Islet of Langerhans (tissue), 1 donor: ENCODE results near the gene NTMT1.

Experiments used
- FAIRE-seq: peaks from one replicate; lab custom pipeline; 2011; peaks lifted over from hg19 to GRCh38; lab: Jason Lieb, UNC

Gene NTMT1

GRCh38 chr9:129597355-129598088 is 28.4 kb upstream of the NTMT1 start:
- no peak for FAIRE-seq

DNA sequence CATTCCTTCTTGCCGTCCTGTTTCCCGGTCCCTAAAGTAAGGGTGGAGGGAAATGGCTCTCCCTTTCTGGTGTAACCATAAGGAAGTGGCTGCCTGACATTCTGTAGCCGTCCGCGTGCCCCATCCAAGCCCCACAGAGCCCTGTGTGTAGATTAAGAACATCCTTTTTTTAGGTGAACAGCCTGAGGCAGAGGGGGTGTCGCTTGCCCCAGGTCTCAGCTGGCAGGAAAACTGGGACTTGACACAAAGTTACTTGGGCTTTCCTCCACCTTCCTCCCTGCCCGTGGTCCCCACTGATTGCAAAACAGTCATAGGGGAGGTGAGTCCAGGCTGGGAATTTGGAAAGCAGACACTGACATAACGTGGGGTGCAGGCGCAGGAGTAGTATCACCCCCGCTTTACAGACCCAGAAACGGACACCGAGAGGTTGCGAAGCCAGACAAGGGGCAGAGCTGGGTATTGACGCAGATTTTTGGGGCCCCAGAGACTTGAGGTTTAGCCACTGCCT is 27.8 kb upstream of the NTMT1 start:
- FAIRE-seq, result no peak

GRCh38 chr9:129601082-129601674 is 24.8 kb upstream of the NTMT1 start:
- no peak for FAIRE-seq

DNA sequence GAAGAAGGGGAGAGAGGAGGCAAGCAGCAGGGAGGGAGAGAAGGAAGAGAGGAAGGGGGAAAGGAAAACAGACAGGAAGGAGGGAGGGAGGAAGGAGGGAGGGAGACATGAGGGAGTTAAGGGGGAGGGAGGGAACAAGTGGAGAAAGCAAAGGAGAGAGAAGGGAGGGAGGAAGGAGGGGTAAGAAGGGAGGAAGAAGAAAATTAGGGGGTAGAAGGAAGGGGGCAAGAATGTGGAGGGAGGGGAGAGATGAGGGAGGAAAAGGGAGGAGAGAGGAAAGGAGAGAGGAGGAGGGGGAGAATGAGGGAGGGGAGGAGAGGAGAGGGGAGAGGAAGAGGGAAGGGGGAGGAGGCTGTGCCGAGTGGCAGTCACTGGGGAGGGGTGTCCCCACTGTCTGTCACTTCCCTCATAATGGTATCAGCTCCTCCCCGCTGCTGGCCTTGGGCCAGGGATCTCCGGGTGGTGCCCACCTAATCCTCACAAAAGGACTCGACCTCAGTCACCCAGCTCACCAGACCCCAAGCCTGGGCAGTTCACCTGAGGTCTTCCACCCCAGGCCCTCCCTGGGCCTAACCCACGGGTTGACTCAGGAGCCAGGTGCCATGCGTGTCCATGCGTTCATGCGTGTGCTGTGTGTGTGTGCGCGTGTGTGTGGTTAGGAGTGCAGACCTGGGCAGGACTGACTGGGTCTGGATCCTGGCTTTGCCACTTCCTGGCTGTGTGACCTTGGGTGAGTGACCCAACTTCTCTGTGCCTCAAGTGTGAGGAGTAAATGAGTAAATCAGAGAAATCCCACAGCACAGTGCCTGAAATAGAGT is 23.2 kb upstream of the NTMT1 start:
- FAIRE-seq, result no peak

DNA sequence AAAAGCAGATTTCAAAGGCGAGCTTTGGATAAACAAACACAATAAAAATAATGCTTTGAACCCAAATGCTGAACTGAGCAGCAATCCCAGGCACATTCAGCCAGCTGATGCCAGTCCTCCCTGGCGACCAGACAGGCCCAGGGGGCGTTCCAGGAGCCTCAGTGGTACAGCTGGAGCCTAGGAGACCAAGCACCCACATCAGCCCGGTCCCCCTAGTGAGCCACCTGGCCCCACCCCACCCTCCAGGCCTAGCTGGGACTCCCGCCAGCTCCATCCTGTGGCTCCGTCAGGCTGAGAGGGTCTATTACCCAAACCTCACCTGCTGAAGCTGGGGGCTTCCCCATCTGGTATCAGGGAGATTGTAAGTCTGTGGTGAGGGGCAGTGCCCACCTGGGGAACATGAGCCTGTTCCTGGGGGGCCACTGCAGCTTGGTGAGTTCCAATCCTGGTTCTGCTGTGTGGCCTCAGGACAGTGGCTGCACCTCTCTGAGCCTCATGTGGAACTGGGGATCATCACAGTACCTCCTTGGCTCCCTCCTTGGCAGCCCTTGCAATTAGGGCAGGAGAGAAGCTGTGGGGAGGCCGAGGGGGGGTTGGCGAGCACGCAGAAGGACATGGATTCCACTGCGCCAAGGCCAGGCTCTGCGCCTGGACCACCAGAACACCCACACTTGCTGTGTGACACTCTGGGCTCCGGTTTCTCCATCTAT is 21.8 kb upstream of the NTMT1 start:
- FAIRE-seq, result no peak

DNA sequence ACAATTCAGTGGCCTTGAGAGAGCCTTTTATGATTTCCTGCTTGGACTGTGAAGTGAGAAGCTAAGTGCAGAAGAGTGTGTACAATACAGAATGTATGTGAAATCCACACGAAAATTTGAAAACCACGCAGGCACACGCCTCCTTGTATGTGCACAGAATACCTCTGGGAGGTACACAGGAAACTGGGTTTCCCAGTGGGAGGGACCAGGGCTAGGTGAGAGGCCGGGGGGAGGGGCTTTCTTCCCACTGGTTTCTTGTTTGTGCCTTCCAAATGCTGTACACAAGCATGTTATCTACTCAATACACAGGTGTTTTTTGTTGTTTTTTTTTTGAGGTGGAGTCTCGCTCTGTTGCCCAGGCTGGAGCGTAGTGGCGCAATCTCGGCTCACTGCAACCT is 21.2 kb upstream of the NTMT1 start:
- no peak for FAIRE-seq

DNA sequence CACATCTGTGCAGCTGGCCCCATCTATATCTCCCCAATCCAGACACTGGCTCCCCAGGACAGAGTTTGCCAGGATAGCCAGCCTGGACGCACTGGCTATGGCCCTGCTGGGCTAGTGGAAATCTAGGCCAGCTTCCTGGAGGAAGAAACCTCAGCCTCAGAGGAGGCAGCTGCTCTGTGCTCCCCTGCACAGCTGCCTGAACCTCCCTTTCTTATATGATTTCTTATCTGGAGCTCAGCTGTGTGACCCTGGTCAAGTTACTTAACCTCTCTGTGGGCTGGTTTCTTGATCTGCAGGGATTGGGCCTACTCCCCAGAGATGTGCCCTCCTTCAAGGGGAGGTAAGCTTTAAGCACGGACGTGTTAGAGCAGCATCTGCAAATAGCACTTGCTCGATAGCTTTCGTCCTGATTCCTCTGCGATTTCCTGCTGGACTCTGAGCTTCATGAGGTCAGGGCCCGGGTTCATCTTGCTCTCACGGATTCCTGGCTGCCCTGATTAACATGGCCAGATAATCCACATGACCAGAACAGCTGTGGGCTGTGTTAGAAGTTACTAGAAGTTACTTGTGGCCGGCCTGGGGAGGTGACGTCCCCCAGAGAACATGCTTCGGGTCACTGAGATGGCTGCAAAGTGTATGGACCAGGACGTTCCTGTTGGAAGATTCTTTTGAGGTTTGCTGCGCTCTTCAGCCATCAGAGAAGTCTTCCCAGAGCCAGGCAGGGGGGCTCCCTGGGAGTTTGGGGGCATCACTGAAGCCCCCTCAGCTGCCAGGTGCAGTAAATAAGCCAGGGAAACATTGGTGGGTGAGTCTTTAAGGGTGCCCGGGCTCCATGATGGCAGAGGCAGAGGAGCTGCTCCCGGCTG is 19.6 kb upstream of the NTMT1 start:
- FAIRE-seq, result no peak

DNA sequence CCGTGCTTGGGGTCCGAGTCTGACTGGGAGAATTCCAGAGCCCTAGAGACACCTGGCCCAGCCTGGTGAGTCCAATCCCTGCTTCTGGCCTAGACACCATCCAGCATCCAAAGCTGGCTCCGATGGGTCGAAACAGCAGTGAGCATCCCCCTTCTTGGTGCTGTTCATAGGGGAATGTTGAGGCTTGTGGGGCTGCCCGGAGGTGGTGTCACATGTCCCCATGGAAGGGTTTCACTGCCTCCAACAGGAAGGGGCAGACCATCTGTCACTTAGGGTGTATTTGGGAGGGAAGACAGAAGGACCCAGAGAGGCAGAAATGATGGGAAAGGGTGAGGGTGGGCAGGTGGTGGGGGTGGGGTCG is 19.0 kb upstream of the NTMT1 start:
- FAIRE-seq, result no peak

- no peak for FAIRE-seq
Measured at GRCh38 chr9:129608561-129609481, 17.1 kb upstream of the NTMT1 start.

- no peak for FAIRE-seq
Measured at GRCh38 chr9:129609486-129610212, 16.3 kb upstream of the NTMT1 start.

GRCh38 chr9:129610213-129610472 is 15.8 kb upstream of the NTMT1 start:
- FAIRE-seq, result no peak

DNA sequence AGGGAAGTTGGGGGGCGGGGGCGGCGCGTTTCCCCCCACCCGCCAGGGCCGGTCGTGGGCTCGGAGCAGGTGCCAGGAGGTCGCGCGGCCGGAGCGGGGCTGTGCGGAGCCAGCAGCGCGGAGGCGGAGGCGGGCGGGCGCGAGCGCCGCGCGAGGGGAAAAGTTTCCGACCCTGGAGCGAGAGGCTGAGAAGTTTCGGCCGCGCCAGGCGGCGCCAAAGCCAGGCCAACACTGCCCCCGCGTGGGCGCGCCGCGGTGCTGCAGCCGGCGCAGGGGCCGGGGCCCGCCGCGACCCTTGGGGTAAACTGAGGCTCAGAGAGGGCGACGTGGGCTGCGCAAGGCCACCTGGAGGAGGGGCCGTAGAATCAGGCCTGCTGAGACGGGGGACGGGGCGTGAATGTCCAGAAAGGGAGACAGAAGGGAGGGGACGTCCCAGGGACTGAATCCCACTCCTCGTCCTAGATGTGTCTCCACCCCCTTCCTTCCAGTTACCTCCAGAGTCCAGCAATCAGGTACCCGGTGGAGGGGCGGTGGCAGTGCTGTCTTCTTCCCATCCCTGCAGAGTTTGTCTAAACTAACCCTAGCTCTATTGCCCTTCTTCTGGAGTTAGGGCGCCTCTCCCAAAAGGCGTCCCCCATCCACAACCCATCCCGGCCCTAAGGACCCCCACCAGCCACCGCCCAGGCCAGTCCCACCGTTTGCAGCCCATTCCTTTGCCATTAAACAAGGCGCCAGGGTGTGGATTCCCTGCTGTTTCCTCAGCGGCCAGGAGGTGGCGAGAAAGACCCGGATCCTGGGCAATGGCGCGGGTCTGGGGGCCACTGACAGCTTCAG is 15.3 kb upstream of the NTMT1 start:
- no peak for FAIRE-seq

- no peak for FAIRE-seq
Measured at GRCh38 chr9:129611307-129611800, 14.6 kb upstream of the NTMT1 start.

DNA sequence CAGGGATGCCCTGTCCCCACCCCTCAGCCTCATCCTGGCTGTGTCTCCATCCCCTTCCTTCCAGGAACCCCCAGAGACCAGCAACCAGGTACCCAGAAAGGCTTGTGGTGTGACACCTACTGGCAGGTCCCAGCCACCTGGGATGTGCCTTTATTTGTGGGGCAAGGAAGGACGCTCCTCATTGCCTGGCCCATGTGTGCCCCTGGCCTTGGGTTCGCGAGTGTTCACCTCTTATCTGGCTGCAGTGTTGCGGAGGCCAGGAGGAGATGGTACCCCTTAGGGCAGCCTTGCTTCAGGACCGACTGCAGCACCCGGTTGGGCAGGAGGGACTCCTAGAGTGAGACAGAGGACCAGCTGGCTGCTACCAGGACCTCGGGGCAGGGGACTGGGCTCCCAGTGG is 13.8 kb upstream of the NTMT1 start:
- no peak for FAIRE-seq

- no peak for FAIRE-seq
Measured at GRCh38 chr9:129612815-129613519, 13.0 kb upstream of the NTMT1 start.

GRCh38 chr9:129613520-129614175 is 12.3 kb upstream of the NTMT1 start:
- no peak for FAIRE-seq

- FAIRE-seq, result no peak
Measured at GRCh38 chr9:129614932-129615331, 11.0 kb upstream of the NTMT1 start.
